HG02885 (cell line): ENCODE results near the gene SPSB3.
"Not testable (repeated sequence)": the region's sequence is repeated elsewhere in the genome, so short reads cannot be mapped to it uniquely, and the experiment has no call there.

Source experiments
- ATAC-seq: cut with Tn5 transposase; IDR thresholded peaks from one replicate; pipeline ENCODE4 v1.9.1; 2021; ENCODE audit warnings: mild to moderate bottlenecking; ENCODE audit not compliant: unreplicated experiment, poor library complexity

SPSB3 gene

GRCh38 chr16:1817276-1817589 is 34.9 kb upstream of the SPSB3 start:
- no peak for ATAC-seq

- ATAC-seq, result no peak
Observed at GRCh38 chr16:1816396-1817275, 34.3 kb upstream of the SPSB3 start.

GRCh38 chr16:1815461-1815860 is 33.1 kb upstream of the SPSB3 start:
- ATAC-seq, result no peak

- no peak for ATAC-seq
Observed at GRCh38 chr16:1812732-1813163, 30.4 kb upstream of the SPSB3 start.

- ATAC-seq, result no peak
Observed at GRCh38 chr16:1810536-1810935, 28.2 kb upstream of the SPSB3 start.

- ATAC-seq, result no peak
Observed at GRCh38 chr16:1810106-1810505, 27.7 kb upstream of the SPSB3 start.

GRCh38 chr16:1809281-1809801 is 27.0 kb upstream of the SPSB3 start:
- no peak for ATAC-seq

- ATAC-seq, result no peak
Observed at GRCh38 chr16:1808691-1809090, 26.3 kb upstream of the SPSB3 start.

GRCh38 chr16:1807626-1808025 is 25.3 kb upstream of the SPSB3 start:
- ATAC-seq, result no peak

- no peak for ATAC-seq
Observed at GRCh38 chr16:1800701-1801100, 18.3 kb upstream of the SPSB3 start.

- not testable (repeated sequence) for ATAC-seq
Observed at GRCh38 chr16:1799263-1799662, 16.9 kb upstream of the SPSB3 start.

GRCh38 chr16:1794908-1795666 is 12.7 kb upstream of the SPSB3 start:
- ATAC-seq, result no peak

GRCh38 chr16:1794221-1794871 is 12.0 kb upstream of the SPSB3 start:
- ATAC-seq, result no peak

- no peak for ATAC-seq
Observed at GRCh38 chr16:1793578-1794220, 11.3 kb upstream of the SPSB3 start, which contains the start of gene IGFALS. TSS of gene IGFALS (minus strand) at chr16:1793705. CDS start at chr16:1793652, 53 bp downstream.

- no peak for ATAC-seq
Observed at GRCh38 chr16:1792836-1793577, 10.6 kb upstream of the SPSB3 start.

GRCh38 chr16:1791943-1792812 is 9.8 kb upstream of the SPSB3 start:
- no peak for ATAC-seq

GRCh38 chr16:1791256-1791942 is 9.0 kb upstream of the SPSB3 start:
- ATAC-seq, result no peak

- no peak for ATAC-seq
Observed at GRCh38 chr16:1790611-1791255, 8.4 kb upstream of the SPSB3 start.
